ENCODE measurements around the gene CFAP107. TPM values are rescaled to one million over a fixed set of nuclear protein-coding genes. Genes with fewer than 3 reads are reported as not detected.
"Not testable (repeated sequence)": the region's sequence is repeated elsewhere in the genome, so short reads cannot be mapped to it uniquely, and the experiment has no call there.

CFAP107 gene
- total RNA-seq, 1 experiment from 2014 or later, result not detected

GRCh38 chr1:12775443-12775842, 29.4 kb downstream of the CFAP107 start:
- no peaks in the 10 kb centered on the region for H3K9me3 Mint-ChIP-seq (ENCODE audit: unreplicated experiment)
- intact Hi-C loops (cut with micrococcal nuclease), result no loop called here
- no peaks in the 10 kb centered on the region for H3K36me3 Mint-ChIP-seq (ENCODE audit: insufficient read depth, unreplicated experiment)
- no peak for TF ChIP-seq CTCF (IDR thresholded peaks at IDR 0.05; ENCODE audit: unreplicated experiment)
- BruUV-seq (replicated peaks), result no TSS peak
- ChIA-PET POLR2A (no interaction called here), CTCF (interaction anchor here (1.1 kb wide), 1 partner anchor 11 kb away, joined by 4 read pairs; no protein-coding TSS in a partner anchor)
- H3K27ac Mint-ChIP-seq (ENCODE audit: low read depth, unreplicated experiment), result no peak overlapping the region
- H3K27me3 Mint-ChIP-seq (ENCODE audit: insufficient read depth, unreplicated experiment), result peaks cover 62% of the 10 kb centered on the region
- H3K4me3 Mint-ChIP-seq (ENCODE audit: unreplicated experiment), result no peak overlapping the region
- H3K4me1 Mint-ChIP-seq (ENCODE audit: insufficient read depth, unreplicated experiment), result no peaks in the 10 kb centered on the region
- no peak for DNase-seq (ENCODE audit: unreplicated experiment)

GRCh38 chr1:12776801-12777557, 31.0 kb downstream of the CFAP107 start:
- no peak overlapping the region for H3K27ac Mint-ChIP-seq (ENCODE audit: low read depth, unreplicated experiment)
- ChIA-PET POLR2A (no interaction called here), CTCF (no interaction called here)
- H3K4me3 Mint-ChIP-seq (ENCODE audit: unreplicated experiment), result no peak overlapping the region
- intact Hi-C loops (cut with micrococcal nuclease), result no loop called here
- H3K9me3 Mint-ChIP-seq (ENCODE audit: unreplicated experiment), result no peaks in the 10 kb centered on the region
- TF ChIP-seq CTCF (IDR thresholded peaks at IDR 0.05; ENCODE audit: unreplicated experiment), result no peak
- H3K4me1 Mint-ChIP-seq (ENCODE audit: insufficient read depth, unreplicated experiment), result no peaks in the 10 kb centered on the region
- H3K27me3 Mint-ChIP-seq (ENCODE audit: insufficient read depth, unreplicated experiment), result peaks cover 46% of the 10 kb centered on the region
- DNase-seq (ENCODE audit: unreplicated experiment), result no peak
- no TSS peak for BruUV-seq (replicated peaks)
- no peaks in the 10 kb centered on the region for H3K36me3 Mint-ChIP-seq (ENCODE audit: insufficient read depth, unreplicated experiment)

DNA sequence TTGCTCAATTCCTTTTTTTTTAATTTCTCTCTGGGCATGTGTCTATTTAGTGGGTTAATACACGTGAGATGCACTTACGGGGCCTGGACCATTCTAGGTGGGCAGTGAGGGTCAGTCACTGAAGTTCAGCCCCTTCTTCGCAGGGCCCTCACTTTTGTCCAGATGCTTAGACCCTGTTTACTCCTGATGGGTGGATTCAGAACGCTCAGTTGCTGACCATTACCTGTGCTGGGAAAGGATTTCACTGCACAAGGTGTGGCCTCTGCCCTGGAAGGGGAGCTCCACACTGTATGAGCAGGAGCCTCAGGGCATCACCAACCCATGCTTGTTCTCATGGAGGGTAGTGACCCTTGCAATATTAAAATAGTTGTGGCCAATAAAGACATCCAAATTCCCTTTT, 32.1 kb downstream of the CFAP107 start:
- peaks cover 38% of the 10 kb centered on the region for H3K27me3 Mint-ChIP-seq (ENCODE audit: insufficient read depth, unreplicated experiment)
- H3K4me3 Mint-ChIP-seq (ENCODE audit: unreplicated experiment), result no peak overlapping the region
- intact Hi-C loops (cut with micrococcal nuclease), result no loop called here
- no TSS peak for BruUV-seq (replicated peaks)
- H3K9me3 Mint-ChIP-seq (ENCODE audit: unreplicated experiment), result no peaks in the 10 kb centered on the region
- TF ChIP-seq CTCF (IDR thresholded peaks at IDR 0.05; ENCODE audit: unreplicated experiment), result no peak
- H3K36me3 Mint-ChIP-seq (ENCODE audit: insufficient read depth, unreplicated experiment), result no peaks in the 10 kb centered on the region
- H3K27ac Mint-ChIP-seq (ENCODE audit: low read depth, unreplicated experiment), result no peak overlapping the region
- H3K4me1 Mint-ChIP-seq (ENCODE audit: insufficient read depth, unreplicated experiment), result no peaks in the 10 kb centered on the region
- ChIA-PET CTCF (interaction anchor here (0.7 to 0.9 kb wide), 2 partner anchors 506 to 885 kb away, joined by 3 to 4 read pairs; no protein-coding TSS in a partner anchor), POLR2A (no interaction called here)
- no peak for DNase-seq (ENCODE audit: unreplicated experiment)

DNA sequence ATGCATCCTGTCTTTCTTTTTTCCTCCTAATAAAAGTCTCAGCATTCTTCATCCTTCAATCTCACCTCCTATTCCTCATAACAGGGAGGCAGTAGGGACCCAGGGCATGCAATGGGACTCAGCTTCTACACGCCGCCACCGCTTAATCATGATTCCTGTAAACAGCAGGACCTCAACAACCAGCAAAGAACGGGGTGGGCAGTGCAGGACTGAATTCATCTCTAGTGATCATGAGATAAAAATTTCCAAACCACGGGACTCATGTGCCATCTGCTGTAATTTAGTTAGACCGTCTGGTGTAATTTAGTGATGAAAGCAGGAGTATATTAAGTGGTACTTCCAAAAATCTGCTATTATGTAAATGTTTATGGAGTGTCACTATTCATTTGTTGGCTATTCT, 32.9 kb downstream of the CFAP107 start:
- H3K27ac Mint-ChIP-seq (ENCODE audit: low read depth, unreplicated experiment), result no peak overlapping the region
- no peak for TF ChIP-seq CTCF (IDR thresholded peaks at IDR 0.05; ENCODE audit: unreplicated experiment)
- intact Hi-C loops (cut with micrococcal nuclease), result no loop called here
- no peaks in the 10 kb centered on the region for H3K4me1 Mint-ChIP-seq (ENCODE audit: insufficient read depth, unreplicated experiment)
- H3K36me3 Mint-ChIP-seq (ENCODE audit: insufficient read depth, unreplicated experiment), result no peaks in the 10 kb centered on the region
- no peak overlapping the region for H3K4me3 Mint-ChIP-seq (ENCODE audit: unreplicated experiment)
- POLR2A ChIA-PET, result no interaction called here
- H3K27me3 Mint-ChIP-seq (ENCODE audit: insufficient read depth, unreplicated experiment), result peaks cover 33% of the 10 kb centered on the region
- DNase-seq (ENCODE audit: unreplicated experiment), result no peak
- H3K9me3 Mint-ChIP-seq (ENCODE audit: unreplicated experiment), result no peaks in the 10 kb centered on the region
- CTCF ChIA-PET, result no interaction called here
- no TSS peak for BruUV-seq (replicated peaks)

DNA sequence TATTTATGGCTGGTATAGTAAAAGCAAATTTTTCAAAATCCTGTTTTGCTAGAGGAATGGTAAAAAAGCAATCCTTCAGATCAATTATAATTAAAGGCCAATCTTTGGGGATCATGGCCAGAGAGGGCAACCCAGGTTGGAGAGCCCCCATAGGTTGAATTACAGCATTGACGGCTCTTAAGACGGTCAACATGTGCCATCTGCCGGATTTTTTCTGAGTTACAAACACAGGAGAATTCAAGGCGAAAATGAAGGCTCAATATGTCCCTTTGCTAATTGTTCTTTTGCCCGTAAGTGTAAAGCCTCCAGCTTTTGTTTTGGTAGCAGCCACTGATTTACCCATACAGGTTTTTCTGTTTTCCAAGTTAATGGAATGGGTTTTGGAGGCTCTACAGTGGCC, 35.5 kb downstream of the CFAP107 start:
- H3K36me3 Mint-ChIP-seq (ENCODE audit: insufficient read depth, unreplicated experiment); DNase-seq (ENCODE audit: unreplicated experiment); H3K27ac Mint-ChIP-seq (ENCODE audit: low read depth, unreplicated experiment); H3K4me3 Mint-ChIP-seq (ENCODE audit: unreplicated experiment); POLR2A ChIA-PET; H3K9me3 Mint-ChIP-seq (ENCODE audit: unreplicated experiment); H3K4me1 Mint-ChIP-seq (ENCODE audit: insufficient read depth, unreplicated experiment); intact Hi-C loops (cut with micrococcal nuclease); BruUV-seq (replicated peaks); CTCF ChIA-PET: not testable (repeated sequence)
- peaks cover 15% of the 10 kb centered on the region for H3K27me3 Mint-ChIP-seq (ENCODE audit: insufficient read depth, unreplicated experiment)

Data from MCF 10A (cell line).